ENCODE measurements around the gene COL6A2. TPM values are rescaled to one million over a fixed set of nuclear protein-coding genes. Genes with fewer than 3 reads are reported as not detected.

The COL6A2 gene
- total and polyA plus RNA-seq, 10 of the 15 experiments (the other 5 are each of a cell fraction or from before 2014, with no cell fraction given) = 0.16 to 1.3 (median 0.34) TPM; not detected in 7

- Histone ChIP-seq H3K9me3 (replicated peaks; ENCODE audit: control insufficient read depth, insufficient read depth, low read length) (no peaks in the 10 kb centered on the region), H2AFZ (ENCODE audit: control insufficient read depth, low read depth, low read length) (no peak overlapping the region), H3K4me3 (no peak overlapping the region), H3K27me3 (replicated peaks in 1 of 2; ENCODE audit: control insufficient read depth in 2 of 2, insufficient read depth in 2 of 2, low read length in 1 of 2) (no peaks in the 10 kb centered on the region), H3K27ac (ENCODE audit: control insufficient read depth, insufficient read depth) (no peak overlapping the region), H3K4me1 (ENCODE audit: control insufficient read depth, insufficient read depth, low read length) (no peaks in the 10 kb centered on the region), H3K79me2 (ENCODE audit: control insufficient read depth, insufficient read depth, low read length) (no peaks in the 10 kb centered on the region), H3K4me2 (ENCODE audit: control insufficient read depth, insufficient read depth) (no peak overlapping the region), H3K36me3 (ENCODE audit: control insufficient read depth in 2 of 2, insufficient read depth in 2 of 2, low read length in 1 of 2) (no peaks in the 10 kb centered on the region), H4K20me1 (ENCODE audit: control insufficient read depth, insufficient read depth) (no peaks in the 10 kb centered on the region), H3K9ac (ENCODE audit: control insufficient read depth, insufficient read depth, low read length) (no peak overlapping the region)
- FAIRE-seq (no peak), ATAC-seq (no peak), DNase-seq (ENCODE audit: low read depth, low spot score) (no peak)
- BruUV-seq (replicated peaks) = no TSS peak
- ChIA-PET RAD21 (ENCODE audit: unreplicated experiment) (no interaction called here), POLR2A (no interaction called here), SMC1A (ENCODE audit: uncharacterized antibody, unreplicated experiment) (no interaction called here), CTCF (no interaction called here)
- in situ Hi-C loops (cut with MboI) = no loop called here
- 27% methylated on average over 12 of the region's 12 CpGs for WGBS (ENCODE audit: insufficient coverage, insufficient replicate concordance, low lambda C conversion rate, missing lambda C conversion rate)
- intact Hi-C loops (cut with micrococcal nuclease; ENCODE audit: unreplicated experiment) = no loop called here
- TF ChIP-seq WRNIP1 (IDR thresholded peaks at IDR 0.05; ENCODE audit: borderline replicate concordance, low read depth, low read length) = no peak
- no peak for TF ChIP-seq USF2 (IDR thresholded peaks at IDR 0.05; ENCODE audit: borderline replicate concordance, low read depth, low read length)
- TF ChIP-seq SIN3A (IDR thresholded peaks at IDR 0.05; ENCODE audit: low read depth, low read length) = no peak
- TF ChIP-seq RBBP5 (conservative IDR thresholded peaks at IDR 0.05) = no peak
- no peak for TF ChIP-seq NFXL1 (IDR thresholded peaks at IDR 0.05; ENCODE audit: borderline replicate concordance)
- no peak for TF ChIP-seq TCF3 (IDR thresholded peaks at IDR 0.05; ENCODE audit: borderline replicate concordance, insufficient read depth, low read depth, low read length)
- TF ChIP-seq NRF1 (conservative IDR thresholded peaks at IDR 0.05; ENCODE audit: low read depth, low read length) = no peak
- TF ChIP-seq REST (IDR thresholded peaks at IDR 0.05; ENCODE audit: low read depth, low read length) = no peak
- no peak for TF ChIP-seq RAD21 (IDR thresholded peaks at IDR 0.05; ENCODE audit: insufficient read depth, low read depth, low read length)
- no peak for TF ChIP-seq RAD51 (IDR thresholded peaks at IDR 0.05)
- TF ChIP-seq BCL3 (IDR thresholded peaks at IDR 0.05; ENCODE audit: borderline replicate concordance, insufficient read depth, low read depth, low read length, poor library complexity, severe bottlenecking) = no peak
- TF ChIP-seq JUND (IDR thresholded peaks at IDR 0.05; ENCODE audit: low read depth, low read length) = no peak
- TF ChIP-seq, protein P1, sequence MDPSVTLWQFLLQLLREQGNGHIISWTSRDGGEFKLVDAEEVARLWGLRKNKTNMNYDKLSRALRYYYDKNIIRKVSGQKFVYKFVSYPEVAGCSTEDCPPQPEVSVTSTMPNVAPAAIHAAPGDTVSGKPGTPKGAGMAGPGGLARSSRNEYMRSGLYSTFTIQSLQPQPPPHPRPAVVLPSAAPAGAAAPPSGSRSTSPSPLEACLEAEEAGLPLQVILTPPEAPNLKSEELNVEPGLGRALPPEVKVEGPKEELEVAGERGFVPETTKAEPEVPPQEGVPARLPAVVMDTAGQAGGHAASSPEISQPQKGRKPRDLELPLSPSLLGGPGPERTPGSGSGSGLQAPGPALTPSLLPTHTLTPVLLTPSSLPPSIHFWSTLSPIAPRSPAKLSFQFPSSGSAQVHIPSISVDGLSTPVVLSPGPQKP (IDR thresholded peaks at IDR 0.05; ENCODE audit: low read depth, low read length) = no peak
- no peak for TF ChIP-seq ZNF207 (IDR thresholded peaks at IDR 0.05; ENCODE audit: borderline replicate concordance)
- TF ChIP-seq LARP7 (IDR thresholded peaks at IDR 0.05) = no peak
- TF ChIP-seq POLR2A (IDR thresholded peaks at IDR 0.05; ENCODE audit: low read depth, low read length) = no peak
- TF ChIP-seq SKIL (IDR thresholded peaks at IDR 0.05; ENCODE audit: low read depth, poor library complexity, severe bottlenecking) = no peak
These were observed 24.3 kb downstream of the COL6A2 start for GRCh38 chr21:46122237-46122671.
